ENCODE results near the gene TMEM82.

DNA sequence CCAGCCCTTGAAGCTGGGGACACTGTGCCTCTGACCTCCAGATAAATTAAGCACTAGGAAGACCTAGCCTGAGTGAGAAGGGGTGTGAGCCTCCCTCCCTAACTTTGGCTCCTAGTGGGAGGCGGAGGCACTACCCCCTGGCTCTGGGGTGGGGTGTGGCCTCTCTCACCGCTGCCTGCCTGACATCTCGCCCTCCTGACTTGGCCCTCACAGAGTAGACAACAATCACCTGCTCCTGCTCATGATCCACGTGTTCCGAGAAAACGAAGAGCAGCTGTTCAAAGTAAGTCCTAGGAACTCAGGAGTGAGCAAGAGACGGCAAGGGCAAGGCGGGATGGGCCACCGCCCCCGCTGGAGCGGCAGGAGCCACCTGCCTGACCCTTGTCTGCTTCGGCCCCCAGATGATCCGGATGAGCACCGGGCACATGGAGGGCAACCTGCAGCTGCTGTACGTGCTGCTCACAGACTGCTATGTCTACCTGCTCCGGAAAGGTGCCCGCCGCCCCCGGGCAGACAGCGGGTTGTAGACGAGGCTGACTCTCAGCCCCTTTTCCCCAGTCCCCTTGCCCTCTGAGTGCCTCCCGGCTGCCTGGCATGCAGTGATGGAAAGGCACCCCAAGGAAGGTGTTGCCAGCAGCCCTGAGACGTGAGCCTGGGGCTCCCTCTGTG is 14.3 kb upstream of the TMEM82 start:
- no peak for TF ChIP-seq POLR2A (IDR thresholded peaks at IDR 0.05)
- TF ChIP-seq, protein P1, sequence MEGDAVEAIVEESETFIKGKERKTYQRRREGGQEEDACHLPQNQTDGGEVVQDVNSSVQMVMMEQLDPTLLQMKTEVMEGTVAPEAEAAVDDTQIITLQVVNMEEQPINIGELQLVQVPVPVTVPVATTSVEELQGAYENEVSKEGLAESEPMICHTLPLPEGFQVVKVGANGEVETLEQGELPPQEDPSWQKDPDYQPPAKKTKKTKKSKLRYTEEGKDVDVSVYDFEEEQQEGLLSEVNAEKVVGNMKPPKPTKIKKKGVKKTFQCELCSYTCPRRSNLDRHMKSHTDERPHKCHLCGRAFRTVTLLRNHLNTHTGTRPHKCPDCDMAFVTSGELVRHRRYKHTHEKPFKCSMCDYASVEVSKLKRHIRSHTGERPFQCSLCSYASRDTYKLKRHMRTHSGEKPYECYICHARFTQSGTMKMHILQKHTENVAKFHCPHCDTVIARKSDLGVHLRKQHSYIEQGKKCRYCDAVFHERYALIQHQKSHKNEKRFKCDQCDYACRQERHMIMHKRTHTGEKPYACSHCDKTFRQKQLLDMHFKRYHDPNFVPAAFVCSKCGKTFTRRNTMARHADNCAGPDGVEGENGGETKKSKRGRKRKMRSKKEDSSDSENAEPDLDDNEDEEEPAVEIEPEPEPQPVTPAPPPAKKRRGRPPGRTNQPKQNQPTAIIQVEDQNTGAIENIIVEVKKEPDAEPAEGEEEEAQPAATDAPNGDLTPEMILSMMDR (IDR thresholded peaks at IDR 0.05), result no peak

Measured in Peyer's patch (tissue), 4 donors.